ENCODE results near the gene SLC4A8. TPM values are rescaled to one million over a fixed set of nuclear protein-coding genes. Genes with fewer than 3 reads are reported as not detected.

The SLC4A8 gene
- total and polyA plus RNA-seq, 4 experiments from 2014 or later: 0.14 to 0.77 (median 0.58) TPM

DNA sequence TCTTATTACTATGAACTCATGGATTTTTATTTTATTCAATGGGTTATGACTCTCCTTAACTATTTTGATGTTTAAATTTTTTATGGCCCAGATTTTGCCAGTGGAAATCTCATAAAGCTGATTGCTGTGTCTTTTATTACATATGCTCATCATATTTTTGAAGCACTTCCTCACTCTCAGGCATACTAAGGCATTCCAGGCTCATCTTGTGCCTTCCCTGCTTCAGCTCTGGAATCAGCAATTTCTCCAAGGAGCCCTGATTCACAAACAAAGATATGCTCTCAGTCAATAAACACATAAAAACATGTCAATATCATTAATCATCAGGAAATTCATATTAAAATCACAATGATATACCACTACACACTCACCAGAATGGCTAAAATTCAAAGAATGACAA, 121.5 kb downstream of the SLC4A8 start:
- Histone ChIP-seq H3K27me3 (ENCODE audit: insufficient read depth, low read length) (peaks cover 4% of the 10 kb centered on the region), H3K36me3 (ENCODE audit: insufficient read depth, low read length) (no peaks in the 10 kb centered on the region), H3K9me3 (ENCODE audit: control insufficient read depth in 1 of 2, low read length in 2 of 2) (no peaks in the 10 kb centered on the region), H3K4me1 (ENCODE audit: insufficient read depth, low read length) (no peaks in the 10 kb centered on the region), H3K4me3 (ENCODE audit: low read length in 2 of 2) (no peak overlapping the region), H3K27ac (ENCODE audit: low read depth, low read length) (no peak overlapping the region)
- no peak for DNase-seq
- H3K27ac Mint-ChIP-seq: no peak overlapping the region
- intact Hi-C loops (cut with micrococcal nuclease): no loop called here
- H3K4me1 Mint-ChIP-seq: no peaks in the 10 kb centered on the region
- ChIA-PET CTCF (ENCODE audit: partially characterized antibody) (no interaction called here), POLR2A (ENCODE audit: partially characterized antibody) (no interaction called here)
- H3K27me3 Mint-ChIP-seq: peaks cover 18 to 29% of the 10 kb centered on the region in 2 donors
- H3K36me3 Mint-ChIP-seq: no peaks in the 10 kb centered on the region
- H3K4me3 Mint-ChIP-seq: no peak overlapping the region
- H3K9me3 Mint-ChIP-seq: peaks cover 0 to 7% (median 4%) of the 10 kb centered on the region in 8 donors

DNA sequence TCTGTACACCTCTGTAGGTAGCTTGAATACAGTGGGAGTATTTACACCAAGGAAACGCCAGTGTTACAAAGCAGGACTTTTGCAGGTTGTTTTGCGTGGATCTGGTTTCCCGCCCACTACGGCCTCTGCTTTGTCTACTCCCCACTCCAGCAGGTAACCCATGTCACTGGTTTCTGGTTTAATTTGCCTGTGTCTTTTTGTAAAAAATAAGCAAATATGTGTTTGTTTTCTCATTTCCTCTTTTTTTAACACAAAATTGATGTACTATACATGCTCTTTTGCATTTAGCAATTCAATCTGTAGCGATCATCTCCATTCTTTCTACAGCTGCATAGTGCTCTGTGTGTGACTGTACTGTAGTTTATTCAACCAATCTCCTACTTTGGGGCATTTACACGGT, 123.0 kb downstream of the SLC4A8 start:
- Histone ChIP-seq H3K4me3 (ENCODE audit: low read length in 2 of 2) (no peak overlapping the region), H3K9me3 (ENCODE audit: control insufficient read depth in 1 of 2, low read length in 2 of 2) (no peaks in the 10 kb centered on the region), H3K36me3 (ENCODE audit: insufficient read depth, low read length) (no peaks in the 10 kb centered on the region), H3K27me3 (ENCODE audit: insufficient read depth, low read length) (peaks cover 4% of the 10 kb centered on the region), H3K27ac (ENCODE audit: low read depth, low read length) (no peak overlapping the region), H3K4me1 (ENCODE audit: insufficient read depth, low read length) (no peaks in the 10 kb centered on the region)
- Mint-ChIP-seq H3K9me3 (peaks cover 0 to 7% (median 4%) of the 10 kb centered on the region in 8 donors), H3K27ac (no peak overlapping the region), H3K4me1 (no peaks in the 10 kb centered on the region), H3K36me3 (no peaks in the 10 kb centered on the region), H3K27me3 (peaks cover 20 to 32% of the 10 kb centered on the region in 2 donors), H3K4me3 (no peak overlapping the region)
- CTCF ChIA-PET (ENCODE audit: partially characterized antibody): no interaction called here
- POLR2A ChIA-PET (ENCODE audit: partially characterized antibody): no interaction called here
- DNase-seq: no peak
- intact Hi-C loops (cut with micrococcal nuclease): no loop called here

DNA sequence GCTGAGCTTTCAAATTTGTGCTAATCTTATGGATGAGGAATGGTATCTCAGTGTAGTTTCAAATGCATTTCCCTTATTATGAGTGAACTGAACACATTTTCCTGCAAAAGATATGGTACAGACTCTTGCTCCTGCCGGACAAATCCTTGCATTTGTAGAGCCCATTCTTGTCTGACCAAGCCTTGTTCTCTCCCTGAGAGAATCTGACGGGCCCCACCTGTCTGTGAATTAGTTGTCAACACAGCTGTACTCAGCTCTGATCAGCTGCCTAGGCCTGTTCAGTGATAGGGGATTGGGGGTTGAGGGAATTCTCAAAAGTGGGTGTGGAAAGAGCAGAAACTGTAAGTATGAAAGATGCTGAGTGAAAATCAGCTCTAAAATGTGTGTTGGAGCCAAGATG, 123.6 kb downstream of the SLC4A8 start:
- no peaks in the 10 kb centered on the region for H3K36me3 ChIP-seq (ENCODE audit: insufficient read depth, low read length)
- Mint-ChIP-seq H3K27ac (no peak overlapping the region), H3K9me3 (peaks cover 0 to 9% (median 4%) of the 10 kb centered on the region in 8 donors), H3K4me1 (no peaks in the 10 kb centered on the region), H3K36me3 (no peaks in the 10 kb centered on the region), H3K27me3 (peaks cover 20 to 36% of the 10 kb centered on the region in 2 donors), H3K4me3 (no peak overlapping the region)
- peaks cover 4% of the 10 kb centered on the region for H3K27me3 ChIP-seq (ENCODE audit: insufficient read depth, low read length)
- no peaks in the 10 kb centered on the region for H3K9me3 ChIP-seq (ENCODE audit: control insufficient read depth in 1 of 2, low read length in 2 of 2)
- DNase-seq: no peak
- H3K4me3 ChIP-seq (ENCODE audit: low read length in 2 of 2): no peak overlapping the region
- H3K27ac ChIP-seq (ENCODE audit: low read depth, low read length): no peak overlapping the region
- ChIA-PET CTCF (ENCODE audit: partially characterized antibody) (no interaction called here), POLR2A (ENCODE audit: partially characterized antibody) (no interaction called here)
- no peaks in the 10 kb centered on the region for H3K4me1 ChIP-seq (ENCODE audit: insufficient read depth, low read length)
- intact Hi-C loops (cut with micrococcal nuclease): no loop called here

DNA sequence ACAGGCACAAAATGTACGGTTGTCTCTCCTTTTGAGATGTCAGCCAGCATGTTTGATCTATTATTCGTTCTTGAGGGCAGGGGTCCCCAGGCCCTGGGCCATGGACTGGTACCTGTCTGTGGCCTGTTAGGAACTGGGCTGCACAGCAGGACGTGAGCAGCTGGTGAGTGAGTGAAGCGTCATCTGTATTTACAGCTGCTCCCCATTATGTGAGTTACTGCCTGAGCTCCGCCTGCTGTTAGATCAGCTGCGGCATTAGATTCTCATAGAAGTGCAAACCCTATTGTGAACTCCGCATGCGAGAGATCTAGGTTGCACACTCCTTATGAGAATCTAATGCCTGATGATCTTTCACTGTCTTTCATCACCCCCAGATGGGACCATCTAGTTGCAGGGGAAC, 125.0 kb downstream of the SLC4A8 start:
- Mint-ChIP-seq H3K27me3 (peaks cover 20 to 37% of the 10 kb centered on the region in 2 donors), H3K4me3 (no peak overlapping the region), H3K27ac (no peak overlapping the region), H3K9me3 (peaks cover 0 to 7% (median 0%) of the 10 kb centered on the region in 8 donors), H3K4me1 (no peaks in the 10 kb centered on the region), H3K36me3 (no peaks in the 10 kb centered on the region)
- no peak overlapping the region for H3K27ac ChIP-seq (ENCODE audit: low read depth, low read length)
- no peaks in the 10 kb centered on the region for H3K36me3 ChIP-seq (ENCODE audit: insufficient read depth, low read length)
- DNase-seq: no peak
- H3K9me3 ChIP-seq (ENCODE audit: control insufficient read depth in 1 of 2, low read length in 2 of 2): no peaks in the 10 kb centered on the region
- H3K27me3 ChIP-seq (ENCODE audit: insufficient read depth, low read length): peaks cover 4% of the 10 kb centered on the region
- no peak overlapping the region for H3K4me3 ChIP-seq (ENCODE audit: low read length in 2 of 2)
- POLR2A ChIA-PET (ENCODE audit: partially characterized antibody): no interaction called here
- CTCF ChIA-PET (ENCODE audit: partially characterized antibody): interaction anchor here (1.6 kb wide), 1 partner anchor 17 kb away, joined by 5 read pairs; no protein-coding TSS in a partner anchor
- intact Hi-C loops (cut with micrococcal nuclease): no loop called here
- H3K4me1 ChIP-seq (ENCODE audit: insufficient read depth, low read length): no peaks in the 10 kb centered on the region

Other genes with a start within 250 kb of the SLC4A8 start
- 10 to 100 TPM; 71.9 to 79.8 TPM for gene POU6F1, start 206.8 kb upstream of the SLC4A8 start, total RNA-seq
- gene POU6F1, start 206.8 kb upstream of the SLC4A8 start, polyA plus RNA-seq: 1 to 10 TPM; 1.4 to 8.5 TPM
- 100 to 1,000 TPM; 275 to 286 TPM for gene DAZAP2, start 186.0 kb upstream of the SLC4A8 start, total RNA-seq
- 1,000 to 10,000 TPM; 1,322 to 2,333 TPM for gene DAZAP2, start 186.0 kb upstream of the SLC4A8 start, polyA plus RNA-seq
- 1 to 10 TPM; 3.9 to 5.5 TPM for gene SMAGP, start 154.4 kb upstream of the SLC4A8 start, total RNA-seq
- 10 to 100 TPM; 10.6 to 18.9 TPM for gene SMAGP, start 154.4 kb upstream of the SLC4A8 start, polyA plus RNA-seq
- 100 to 1,000 TPM; 215 to 221 TPM for gene BIN2, start 100.7 kb upstream of the SLC4A8 start, total RNA-seq
- gene BIN2, start 100.7 kb upstream of the SLC4A8 start, polyA plus RNA-seq: 100 to 1,000 TPM; 183 to 309 TPM
- gene CELA1, start 78.2 kb upstream of the SLC4A8 start, total RNA-seq: under 1 TPM; 0.36 to 0.73 TPM
- 1 to 10 TPM; 1.6 to 3.7 TPM for gene CELA1, start 78.2 kb upstream of the SLC4A8 start, polyA plus RNA-seq
- gene GALNT6, start 33.4 kb upstream of the SLC4A8 start, total RNA-seq: 1 to 10 TPM; 1.7 to 4.9 TPM
- 1 to 10 TPM; 2.3 to 9.2 TPM for gene GALNT6, start 33.4 kb upstream of the SLC4A8 start, polyA plus RNA-seq
- gene SCN8A, start 166.4 kb downstream of the SLC4A8 start, total RNA-seq: under 1 TPM; 0.23 to 0.25 TPM
- under 1 TPM; 0.04 to 1.00 TPM for gene SCN8A, start 166.4 kb downstream of the SLC4A8 start, polyA plus RNA-seq

Data from CD4-positive, alpha-beta memory T cell (primary cell).